IMR-90 (cell line): Measurements from ENCODE around the gene PRKACG. TPM values are rescaled to one million over a fixed set of nuclear protein-coding genes. Genes with fewer than 3 reads are reported as not detected.

Experiments
- ATAC-seq: fragments of 200-7000 bp; cut with Tn5 transposase; 2 replicates; pipeline ENCODE4 v1.9.1; 2020; ENCODE audit warnings: low read depth, mild to moderate bottlenecking, moderate library complexity
- BruUV-seq: library from RNA; stranded (reverse); fragments of 400-500 nt; replicated peaks from 2 replicates; lab custom pipeline; 2021; lab: Mats Ljungman, UMichigan
- CTCF ChIA-PET: fragments of 300-600 bp; formaldehyde crosslinking; extraction: SDS; loops from one replicate; lab custom pipeline; 2021; ENCODE audit warnings: antibody characterized with exemption; lab: Yijun Ruan, JAX
- POLR2A ChIA-PET: fragments of 300-600 bp; sonication (Branson Sonifier 250); formaldehyde crosslinking; loops from one replicate; lab custom pipeline; 2022; ENCODE audit warnings: antibody characterized with exemption; ENCODE audit not compliant: unreplicated experiment; lab: Charles Lee
- DNase-seq: peaks from one replicate; pipeline ENCODE4 v3.0.0; 2013
- H2AFZ ChIP-seq: replicated peaks from 2 replicates; pipeline ENCODE3; 2013; ENCODE audit warnings: low read length, mild to moderate bottlenecking; ENCODE audit not compliant: poor library complexity
- H2AK5ac ChIP-seq: 2 replicates; pipeline ENCODE4 v1.6.1; 2013; ENCODE audit warnings: low read depth, low read length, inconsistent platforms
- H2AK9ac ChIP-seq: replicated peaks from 2 replicates; pipeline ENCODE3; 2013; ENCODE audit warnings: mild to moderate bottlenecking, low read depth, low read length, moderate library complexity; ENCODE audit not compliant: poor library complexity
- H2BK120ac ChIP-seq: 2 replicates; pipeline ENCODE4 v1.6.1; 2013; ENCODE audit warnings: low read depth, low read length, inconsistent platforms
- H2BK15ac ChIP-seq: 3 replicates; pipeline ENCODE4 v1.6.1; 2013; ENCODE audit warnings: low read depth, low read length, inconsistent platforms
- H2BK20ac ChIP-seq: 2 replicates; pipeline ENCODE4 v1.6.1; 2013; ENCODE audit warnings: low read depth, mild to moderate bottlenecking, inconsistent platforms, low read length, moderate library complexity
- H2BK5ac ChIP-seq: 2 replicates; pipeline ENCODE4 v1.6.1; 2013; ENCODE audit warnings: mild to moderate bottlenecking, low read depth, low read length, inconsistent platforms; ENCODE audit not compliant: poor library complexity, severe bottlenecking
- H3K14ac ChIP-seq: replicated peaks from 2 replicates; pipeline ENCODE4 v1.6.1; 2013; ENCODE audit warnings: low read depth, low read length, inconsistent platforms
- H3K18ac ChIP-seq: 2 replicates; pipeline ENCODE4 v1.6.1; 2013; ENCODE audit warnings: low read depth, low read length, control low read depth
- H3K23ac ChIP-seq: 2 replicates; pipeline ENCODE4 v1.6.1; 2013; ENCODE audit warnings: low read depth, low read length, inconsistent platforms
- H3K27ac ChIP-seq: 2 replicates; pipeline ENCODE4 v1.5.1; 2013; ENCODE audit warnings: mild to moderate bottlenecking, control low read depth, low read length; ENCODE audit not compliant: insufficient read depth
- H3K27me3 ChIP-seq: 2 replicates; pipeline ENCODE4 v1.6.1; 2013; ENCODE audit warnings: low read length; ENCODE audit not compliant: control insufficient read depth, insufficient read depth
- H3K36me3 ChIP-seq: 2 replicates; pipeline ENCODE4 v1.6.1; 2013; ENCODE audit warnings: low read length, mixed read lengths; ENCODE audit not compliant: control insufficient read depth, insufficient read depth
- H3K4ac ChIP-seq: 2 replicates; pipeline ENCODE4 v1.6.1; 2013; ENCODE audit warnings: low read depth, low read length, inconsistent platforms
- H3K4me1 ChIP-seq: 2 replicates; pipeline ENCODE4 v1.6.1; 2013; ENCODE audit warnings: low read length, mixed read lengths; ENCODE audit not compliant: control insufficient read depth, insufficient read depth
- H3K4me2 ChIP-seq: 2 replicates; pipeline ENCODE4 v1.6.1; 2013; ENCODE audit warnings: low read depth, mild to moderate bottlenecking, control low read depth, low read length, moderate library complexity
- H3K4me3 ChIP-seq: 2 replicates; pipeline ENCODE4 v1.5.1; 2013; ENCODE audit warnings: low read depth, mild to moderate bottlenecking, control low read depth, low read length, moderate library complexity; ENCODE audit not compliant: insufficient read depth
- H3K56ac ChIP-seq: 2 replicates; pipeline ENCODE4 v1.6.1; 2013; ENCODE audit warnings: low read length, inconsistent platforms; ENCODE audit not compliant: insufficient read depth; ENCODE audit errors: extremely low read depth
- H3K79me1 ChIP-seq, 2 experiments: 2 replicates each; pipeline ENCODE4 v1.6.1; 2013; ENCODE audit warnings: low read length in 2 of 2, inconsistent platforms in 1 of 2, low read depth in 1 of 2
- H3K9ac ChIP-seq: 2 replicates; pipeline ENCODE4 v1.6.1; 2013; ENCODE audit warnings: low read depth, low read length, control low read depth
- H3K9me1 ChIP-seq: 2 replicates; pipeline ENCODE4 v1.6.1; 2013; ENCODE audit warnings: low read length, inconsistent platforms; ENCODE audit not compliant: insufficient read depth
- H3K9me3 ChIP-seq: 2 replicates; pipeline ENCODE4 v1.6.1; 2013; ENCODE audit warnings: low read length; ENCODE audit not compliant: control insufficient read depth, insufficient read depth
- H4K20me1 ChIP-seq: 2 replicates; pipeline ENCODE4 v1.6.1; 2013; ENCODE audit warnings: low read length, inconsistent platforms; ENCODE audit not compliant: insufficient read depth
- H4K5ac ChIP-seq: 2 replicates; pipeline ENCODE4 v1.6.1; 2013; ENCODE audit warnings: mild to moderate bottlenecking, low read depth, low read length, control low read depth
- H4K8ac ChIP-seq, 2 experiments: 2 replicates each; pipeline ENCODE4 v1.6.1; 2013; ENCODE audit warnings: low read depth in 2 of 2, low read length in 2 of 2, control low read depth in 1 of 2, inconsistent platforms in 1 of 2
- H4K91ac ChIP-seq: 2 replicates; pipeline ENCODE4 v1.6.1; 2013; ENCODE audit warnings: low read depth, low read length, inconsistent platforms; ENCODE audit not compliant: insufficient read depth
- CHD1 ChIP-seq: IDR thresholded peaks from 2 replicates; pipeline ENCODE4 v1.6.1; 2012; ENCODE audit warnings: low read depth, low read length, improper control_type of control experiment
- WGBS, 2 experiments: methylation state at CpG; one replicate each; pipeline versions ENCODE4 v1.1.5 to v1.1.7; 2013; ENCODE audit warnings: missing lambda C conversion rate in 2 of 2; ENCODE audit not compliant: insufficient read length in 1 of 2; ENCODE audit errors: extremely low coverage in 2 of 2; 5-methylcytosine and 5-hydroxymethylcytosine counted together
- dilution Hi-C: fragments of 300-500 bp; cut with HindIII; formaldehyde crosslinking; loops from one replicate; pipeline ENCODE4 v1.14.3; 2018; ENCODE audit warnings: low sequenced_read_pairs; ENCODE audit not compliant: unreplicated experiment
- in situ Hi-C: fragments of 300-500 bp; cut with MboI; formaldehyde crosslinking; loops from 3 replicates; pipeline ENCODE4 v1.14.3; 2019; ENCODE audit warnings: low sequenced_read_pairs, inconsistent platforms, mixed read lengths
- intact Hi-C: fragments of 100-400 bp; cut with micrococcal nuclease; formaldehyde crosslinking; loops from 2 replicates; pipeline ENCODE4 v1.10.0; 2022
- polyA plus RNA-seq, 3 experiments: library from polyadenylated mRNA; depleted of rRNA; stranded (reverse); fragments of >200 nt; gene quantifications; 2 replicates each; pipeline ENCODE4 v1.2.3, GENCODE V29; 2012; ENCODE audit warnings: low replicate concordance in 1 of 3
- total RNA-seq: library from RNA; depleted of rRNA; stranded (reverse); fragments of >200 nt; gene quantifications from 2 replicates; pipeline ENCODE4 v1.2.3, GENCODE V29; 2012

PRKACG gene
- total and polyA plus RNA-seq, 2 of the 4 experiments (the other 2 are of a cell fraction): not detected

DNA sequence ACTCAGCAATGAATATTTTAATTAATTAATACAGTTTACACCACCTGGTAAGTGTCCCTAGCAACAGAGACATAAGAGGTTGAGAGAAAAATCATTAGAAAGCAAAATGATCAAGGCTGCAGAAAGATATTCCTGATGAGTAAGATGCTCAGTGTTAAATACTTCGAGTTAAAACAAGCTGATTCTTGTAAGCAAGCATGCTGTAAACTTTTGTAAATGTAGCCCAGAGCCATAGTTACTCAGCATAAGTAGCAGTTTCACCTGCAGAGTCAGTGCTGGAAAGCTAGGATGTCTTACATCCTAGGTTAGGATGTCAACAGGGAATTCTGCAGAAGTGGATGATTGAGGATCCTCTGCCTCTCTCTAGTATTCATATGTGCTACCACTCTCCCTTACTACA is 4.2 kb downstream of the PRKACG start:
- Histone ChIP-seq H3K23ac (no peak overlapping the region), H3K4me2 (no peak overlapping the region), H3K56ac (no peak overlapping the region), H3K36me3 (no peaks in the 10 kb centered on the region), H3K9me1 (no peaks in the 10 kb centered on the region), H2AK9ac (no peak overlapping the region), H2AK5ac (no peak overlapping the region), H3K18ac (no peak overlapping the region), H3K9me3 (no peaks in the 10 kb centered on the region), H2BK5ac (no peak overlapping the region), H3K79me1 (no peaks in the 10 kb centered on the region), H2BK120ac (no peak overlapping the region), H4K91ac (no peak overlapping the region), H4K8ac (no peak overlapping the region), H2BK20ac (no peak overlapping the region), H4K20me1 (no peaks in the 10 kb centered on the region), H3K14ac (no peak overlapping the region), H3K9ac (no peak overlapping the region), H3K4me1 (no peaks in the 10 kb centered on the region), H3K27me3 (peaks cover 7% of the 10 kb centered on the region; the same call in 1 of the 2 replicates), H3K4ac (no peak overlapping the region), H2AFZ (no peak overlapping the region), H3K27ac (no peak overlapping the region), H3K4me3 (no peak overlapping the region), H4K5ac (no peak overlapping the region), H2BK15ac (no peak overlapping the region)
- intact Hi-C loops: no loop called here
- 33% methylated on average over 1 of the region's 1 CpG; no CpG with 5 or more reads in 1 of the 2 experiments for WGBS, 2 experiments
- no peak for TF ChIP-seq CHD1
- dilution Hi-C loops: no loop called here
- CTCF ChIA-PET: no interaction called here
- POLR2A ChIA-PET: no interaction called here
- ATAC-seq (no peak), DNase-seq (no peak)
- BruUV-seq: no TSS peak
- in situ Hi-C loops: loop anchor here (10.0 kb wide), 1 partner anchor 425 kb away; no protein-coding TSS in a partner anchor
